GM23338 (cell line): ENCODE data around the gene MINK1. TPM values are rescaled to one million over a fixed set of nuclear protein-coding genes. Genes with fewer than 3 reads are reported as not detected.

Experiments
- ATAC-seq: fragments of 200-7000 bp; cut with Tn5 transposase; 3 replicates; pipeline ENCODE4 v1.9.1; 2020
- DNase-seq: peaks from one replicate; pipeline ENCODE4 v3.0.0-alpha.2; 2015; ENCODE audit warnings: low spot score
- H2AFZ ChIP-seq: fragments of 200-600 bp; sonication (generic); 2 replicates; pipeline ENCODE4 v1.8.0; 2016; ENCODE audit warnings: antibody characterized with exemption, mild to moderate bottlenecking, moderate library complexity
- H3F3A ChIP-seq: fragments of 200-600 bp; sonication (generic); replicated peaks from 2 replicates; pipeline ENCODE4 v1.8.0; 2017; ENCODE audit warnings: antibody characterized with exemption, mixed run types, low read depth
- H3K27ac ChIP-seq: fragments of 200-600 bp; sonication (generic); 2 replicates; pipeline ENCODE4 v1.6.1; 2016; ENCODE audit warnings: low read depth
- H3K27me3 ChIP-seq: fragments of 200-600 bp; sonication (generic); 2 replicates; pipeline ENCODE4 v1.8.0; 2016; ENCODE audit warnings: mild to moderate bottlenecking, mixed run types, moderate library complexity; ENCODE audit not compliant: insufficient read depth
- H3K36me3 ChIP-seq: fragments of 200-600 bp; sonication (generic); 2 replicates; pipeline ENCODE4 v1.8.0; 2016; ENCODE audit warnings: mild to moderate bottlenecking; ENCODE audit not compliant: insufficient read depth
- H3K4me1 ChIP-seq: fragments of 200-600 bp; sonication (generic); 2 replicates; pipeline ENCODE4 v1.8.0; 2016; ENCODE audit warnings: mild to moderate bottlenecking, moderate library complexity; ENCODE audit not compliant: insufficient read depth
- H3K4me2 ChIP-seq: fragments of 200-600 bp; sonication (generic); 2 replicates; pipeline ENCODE4 v1.7.1; 2017; ENCODE audit warnings: mixed run types
- H3K4me3 ChIP-seq: fragments of 200-600 bp; sonication (generic); 2 replicates; pipeline ENCODE4 v1.6.1; 2016; ENCODE audit warnings: mixed run types
- H3K79me2 ChIP-seq: fragments of 200-600 bp; sonication (generic); replicated peaks from 2 replicates; pipeline ENCODE4 v1.8.0; 2017; ENCODE audit warnings: mild to moderate bottlenecking; ENCODE audit not compliant: insufficient read depth
- H3K9me2 ChIP-seq: fragments of 200-600 bp; sonication (generic); 2 replicates; pipeline ENCODE4 v1.8.0; 2017; ENCODE audit not compliant: insufficient read depth
- H4K20me1 ChIP-seq: fragments of 200-600 bp; sonication (generic); replicated peaks from 2 replicates; pipeline ENCODE4 v1.8.0; 2017; ENCODE audit warnings: mild to moderate bottlenecking; ENCODE audit not compliant: insufficient read depth
- H3K27ac Mint-ChIP-seq: 2 replicates; pipeline ENCODE4 v1.8.0; 2020; ENCODE audit warnings: inconsistent platforms, mild to moderate bottlenecking, moderate library complexity, mixed read lengths
- H3K27me3 Mint-ChIP-seq: 3 replicates; pipeline ENCODE4 v1.8.0; 2022; ENCODE audit warnings: low read depth, mild to moderate bottlenecking, moderate library complexity, mixed read lengths, inconsistent platforms; ENCODE audit not compliant: insufficient read depth, poor library complexity
- H3K36me3 Mint-ChIP-seq: 3 replicates; pipeline ENCODE4 v1.8.0; 2021; ENCODE audit warnings: low read depth, mild to moderate bottlenecking, inconsistent platforms, moderate library complexity, mixed read lengths
- H3K4me1 Mint-ChIP-seq: 3 replicates; pipeline ENCODE4 v1.8.0; 2020; ENCODE audit warnings: mild to moderate bottlenecking, inconsistent platforms, mixed read lengths
- H3K4me3 Mint-ChIP-seq: 3 replicates; pipeline ENCODE4 v1.8.0; 2021; ENCODE audit warnings: moderate library complexity, mild to moderate bottlenecking, inconsistent platforms, mixed read lengths
- H3K9me3 Mint-ChIP-seq: 3 replicates; pipeline ENCODE4 v1.8.0; 2020; ENCODE audit warnings: moderate library complexity, mild to moderate bottlenecking, inconsistent platforms, mixed read lengths
- CREB1 ChIP-seq: fragments of 250-450 bp; sonication (Bioruptor Pico); IDR thresholded peaks from 2 replicates; pipeline ENCODE4 v1.5.0; 2020; ENCODE audit warnings: low read depth, mild to moderate bottlenecking, moderate library complexity
- CTCF ChIP-seq, 2 experiments: fragments of 200-600 bp in 1 of 2; sonication (generic) in 1 of 2; conservative IDR thresholded peaks; 2 replicates each; pipeline versions ENCODE4 v1.5.1 to v1.6.1; 2016 to 2017; ENCODE audit warnings: antibody characterized with exemption in 2 of 2, low read depth in 2 of 2, mild to moderate bottlenecking in 2 of 2, moderate library complexity in 1 of 2
- EZH2 ChIP-seq: fragments of 200-600 bp; sonication (generic); IDR thresholded peaks from one replicate; pipeline ENCODE4 v1.8.0; 2017; ENCODE audit warnings: antibody characterized with exemption, mild to moderate bottlenecking, low read depth; ENCODE audit not compliant: unreplicated experiment
- EZH2phosphoT487 ChIP-seq: fragments of 200-600 bp; sonication (generic); IDR thresholded peaks from one replicate; pipeline ENCODE4 v1.8.1; 2018; ENCODE audit warnings: antibody characterized with exemption; ENCODE audit not compliant: unreplicated experiment
- NANOG ChIP-seq: IDR thresholded peaks from 2 replicates; pipeline ENCODE4 v1.6.1; 2016; ENCODE audit warnings: antibody characterized with exemption, borderline replicate concordance
- POLR2AphosphoS5 ChIP-seq: IDR thresholded peaks from 2 replicates; pipeline ENCODE4 v1.6.1; 2016; ENCODE audit warnings: antibody characterized with exemption, low read depth
- ZNF331 ChIP-seq: fragments of 250-450 bp; sonication (Bioruptor Pico); IDR thresholded peaks from 2 replicates; pipeline ENCODE4 v1.5.0; 2020; ENCODE audit warnings: low read depth, mild to moderate bottlenecking, moderate library complexity
- ZNF462 ChIP-seq: fragments of 250-450 bp; sonication (Bioruptor Pico); IDR thresholded peaks from 2 replicates; pipeline ENCODE4 v1.5.0; 2020; ENCODE audit warnings: mild to moderate bottlenecking, moderate library complexity
- polyA plus RNA-seq: library from polyadenylated mRNA; unstranded; fragments of >200 nt; fragmentation: Nextera tagmentation; extraction: Ambion mirVana; gene quantifications from 2 replicates; pipeline ENCODE4 v1.2.1, GENCODE V29; 2016
- total RNA-seq: library from RNA; depleted of rRNA; stranded (reverse); fragments of >200 nt; shearing (Covaris generic); gene quantifications from 2 replicates; pipeline ENCODE4 v1.2.3, GENCODE V29; 2014

MINK1 gene
- total and polyA plus RNA-seq, 2 experiments from 2014 or later = 17.3 to 54.9 TPM

GRCh38 chr17:4919511-4920047 is 86.4 kb downstream of the MINK1 start (continued):
- TF ChIP-seq ZNF462 (CRISPR knock-in tag) = no peak

- H3K27ac ChIP-seq = no peak overlapping the region
- H3K4me1 Mint-ChIP-seq = peaks cover 9% of the 10 kb centered on the region
- no peaks in the 10 kb centered on the region for H3K36me3 Mint-ChIP-seq
- H3K79me2 ChIP-seq = no peaks in the 10 kb centered on the region
- peaks cover 2% of the 10 kb centered on the region; the same call in 1 of the 2 replicates for H3F3A ChIP-seq
- H3K4me1 ChIP-seq = 0 out of 2 replicates have a peak, but pooled peaks cover 6% of the 10 kb centered on the region
- H3K27me3 ChIP-seq = no peaks in the 10 kb centered on the region
- no peak for DNase-seq
- H2AFZ ChIP-seq = no peak overlapping the region
- H3K4me2 ChIP-seq = no peak overlapping the region
- H3K27me3 Mint-ChIP-seq = peaks cover 7% of the 10 kb centered on the region
- H3K27ac Mint-ChIP-seq = no peak overlapping the region
- peak; percentile 23; the same call in 1 of the 3 replicates for ATAC-seq
- H3K9me2 ChIP-seq = no peaks in the 10 kb centered on the region
- no peak overlapping the region for H3K4me3 ChIP-seq
- H3K36me3 ChIP-seq = no peaks in the 10 kb centered on the region
- no peaks in the 10 kb centered on the region for H4K20me1 ChIP-seq
- no peak overlapping the region for H3K4me3 Mint-ChIP-seq
- H3K9me3 Mint-ChIP-seq = no peaks in the 10 kb centered on the region
- TF ChIP-seq CTCF (conservative IDR thresholded peaks at IDR 0.05; ENCODE audit: low read depth in 2 of 2) (no peak), CREB1 (no peak), EZH2phosphoT487 (no peak), ZNF331 (no peak), EZH2 (no peak), NANOG (no peak), POLR2AphosphoS5 (no peak)
Measured at GRCh38 chr17:4920351-4921048, 87.4 kb downstream of the MINK1 start.
